Measurements from ENCODE around the gene YTHDF1.

YTHDF1 gene

GRCh38 chr20:63228806-63229205 lies 12.9 kb upstream of the YTHDF1 start:
- H3K4me3 ChIP-seq (ENCODE audit: low read length) = no peak overlapping the region
- DNase-seq (ENCODE audit: low read depth) = no peak
- no peak for TF ChIP-seq CTCF (IDR thresholded peaks at IDR 0.05; ENCODE audit: insufficient read depth, low read depth, low read length, missing control alignments)

- no peak for TF ChIP-seq CTCF (IDR thresholded peaks at IDR 0.05; ENCODE audit: insufficient read depth, low read depth, low read length, missing control alignments)
- no peak overlapping the region for H3K4me3 ChIP-seq (ENCODE audit: low read length)
- DNase-seq (ENCODE audit: low read depth) = no peak
These were observed 11.3 kb upstream of the YTHDF1 start for GRCh38 chr20:63227260-63227659.

GRCh38 chr20:63226042-63226943 lies 10.4 kb upstream of the YTHDF1 start:
- H3K4me3 ChIP-seq (ENCODE audit: low read length) = no peak overlapping the region
- DNase-seq (ENCODE audit: low read depth) = peak; percentile 35
- TF ChIP-seq CTCF (IDR thresholded peaks at IDR 0.05; ENCODE audit: insufficient read depth, low read depth, low read length, missing control alignments) = no peak

GRCh38 chr20:63225082-63225454 lies 9.1 kb upstream of the YTHDF1 start:
- TF ChIP-seq CTCF (IDR thresholded peaks at IDR 0.05; ENCODE audit: insufficient read depth, low read depth, low read length, missing control alignments) = no peak
- no peak for DNase-seq (ENCODE audit: low read depth)
- no peak overlapping the region for H3K4me3 ChIP-seq (ENCODE audit: low read length)

- TF ChIP-seq CTCF (IDR thresholded peaks at IDR 0.05; ENCODE audit: insufficient read depth, low read depth, low read length, missing control alignments) = peak; percentile 25
- peak; percentile 55 for DNase-seq (ENCODE audit: low read depth)
- no peak overlapping the region for H3K4me3 ChIP-seq (ENCODE audit: low read length)
These were observed 8.6 kb upstream of the YTHDF1 start for GRCh38 chr20:63224412-63225081.

GRCh38 chr20:63223826-63224207 lies 7.9 kb upstream of the YTHDF1 start:
- no peak overlapping the region for H3K4me3 ChIP-seq (ENCODE audit: low read length)
- no peak for DNase-seq (ENCODE audit: low read depth)
- no peak for TF ChIP-seq CTCF (IDR thresholded peaks at IDR 0.05; ENCODE audit: insufficient read depth, low read depth, low read length, missing control alignments)

Data from epithelial cell of esophagus (primary cell).